Pancreas (tissue), 10 donors: Measurements from ENCODE around the gene SLC7A9. TPM values are rescaled to one million over a fixed set of nuclear protein-coding genes. Genes with fewer than 3 reads are reported as not detected.

Experiments used
- ATAC-seq, 4 donors: fragments of 200-7000 bp; cut with Tn5 transposase; one replicate each; pipeline versions ENCODE4 v1.8.0 to v1.9.1; 2020; ENCODE audit warnings: mild to moderate bottlenecking in 4 of 4, moderate library complexity in 4 of 4
- DNase-seq, 6 donors: peaks; one replicate each; pipeline ENCODE4 v3.0.0-alpha.2; 2020
- FAIRE-seq: peaks from 2 replicates; lab custom pipeline; 2012; peaks lifted over from hg19 to GRCh38; lab: Jason Lieb, UNC
- H3K27ac ChIP-seq, 4 donors: fragments of 200-600 bp; sonication (generic); 1 replicate in 3 of 4; 2 replicates in 1 of 4; pipeline versions ENCODE4 v1.5.0 to v1.8.0; 2020
- H3K27me3 ChIP-seq, 4 donors: fragments of 200-600 bp; one replicate each; pipeline ENCODE4 v1.8.0; 2021
- H3K36me3 ChIP-seq, 3 donors: fragments of 200-600 bp; sonication (generic) in 1 of 3; one replicate each; pipeline versions ENCODE4 v1.5.0 to v1.8.0; 2020 to 2021
- H3K4me1 ChIP-seq, 3 donors: fragments of 200-600 bp; one replicate each; pipeline ENCODE4 v1.8.0; 2021
- H3K4me3 ChIP-seq, 4 donors: fragments of 200-600 bp; sonication (generic) in 2 of 4; one replicate each; pipeline versions ENCODE4 v1.5.0 to v1.8.0; 2020 to 2021
- H3K9me3 ChIP-seq, 4 donors: fragments of 200-600 bp; one replicate each; pipeline ENCODE4 v1.8.0; 2021
- CTCF ChIP-seq, 4 donors: fragments of 200-600 bp; sonication (generic) in 3 of 4; IDR thresholded peaks; one replicate each; pipeline versions ENCODE4 v1.5.0 to v1.8.0; 2021; ENCODE audit warnings: antibody characterized with exemption in 4 of 4
- WGBS, 2 donors: extraction: QIAGEN DNeasy Blood & Tissue Kit; methylation state at CpG; one replicate each; pipeline ENCODE4 v1.1.7; 2013; 5-methylcytosine and 5-hydroxymethylcytosine counted together
- intact Hi-C, 3 donors: fragments of 100-400 bp; cut with DNase I; formaldehyde crosslinking; loops; one replicate each; pipeline versions ENCODE4 v1.11.1 to v1.14.2; 2022
- polyA plus RNA-seq, 2 donors: library from polyadenylated mRNA; stranded (reverse); fragments of 200-250 nt; gene quantifications; one replicate each; pipeline ENCODE4 v1.2.3, GENCODE V29; 2013
- total RNA-seq, 6 donors: library from RNA; stranded (reverse); fragmentation: NEBNext Ultra II Directional in 4 of 6; extraction: Animal tissue kit (Norgen Biotek cat#: 25700) in 4 of 6; gene quantifications; one replicate each; pipeline versions ENCODE4 v1.2.1 to v1.2.4, GENCODE V29; 2021 to 2023
- donor health status: healthy with polysubstance abuse.
- donor health status: DM: no; HTN: no; CAD: no; lungs with moderate emphysema.
- donor health status: DM: no; HTN: no; CAD: no.
- donor health status: control.
- donor health status: control.
- donor health status: Bipolar disorder and iron deficiency.
- donor health status: DM: yes; HTN: yes; CAD: no.
- donor health status: DM: no; HTN: no; CAD: no.
- donor health status: DM: no; HTN: no; CAD: no.
- donor health status: DM: yes; HTN: yes; CAD: no.

The SLC7A9 gene
- total and polyA plus RNA-seq, 8 donors, result 0.08 to 1.1 (median 0.28) TPM; not detected in 3

- no peak for DNase-seq
- WGBS, 2 donors, result 83% methylated on average over 12 of the region's 12 CpGs
- no peak for ATAC-seq
- no peak for TF ChIP-seq CTCF (IDR thresholded peaks at IDR 0.05)
- Histone ChIP-seq H3K36me3 (peaks cover 0 to 2% (median 0%) of the 10 kb centered on the region in 3 donors), H3K9me3 (no peaks in the 10 kb centered on the region), H3K4me1 (no peaks in the 10 kb centered on the region), H3K4me3 (no peak overlapping the region), H3K27ac (no peak overlapping the region), H3K27me3 (no peaks in the 10 kb centered on the region)
- FAIRE-seq, result no peak
- intact Hi-C loops, result no loop called here
Observed at GRCh38 chr19:32914879-32915660, 45.5 kb upstream of the SLC7A9 start.

- Histone ChIP-seq H3K4me1 (no peaks in the 10 kb centered on the region), H3K9me3 (no peaks in the 10 kb centered on the region), H3K36me3 (peaks cover 0 to 2% (median 0%) of the 10 kb centered on the region in 3 donors), H3K27me3 (no peaks in the 10 kb centered on the region), H3K4me3 (no peak overlapping the region), H3K27ac (no peak overlapping the region)
- no peak for TF ChIP-seq CTCF (IDR thresholded peaks at IDR 0.05)
- DNase-seq, result no peak
- no peak for FAIRE-seq
- intact Hi-C loops, result no loop called here
- 89 to 97% methylated on average over 4 of the region's 4 CpGs for WGBS, 2 donors
- no peak for ATAC-seq
Observed at GRCh38 chr19:32911467-32911866, 41.9 kb upstream of the SLC7A9 start.

GRCh38 chr19:32910874-32911273 lies 41.3 kb upstream of the SLC7A9 start:
- WGBS, 2 donors, result 94 to 95% methylated on average over 5 of the region's 5 CpGs
- TF ChIP-seq CTCF (IDR thresholded peaks at IDR 0.05), result no peak
- H3K4me3 ChIP-seq, result no peak overlapping the region
- FAIRE-seq, result no peak
- no peaks in the 10 kb centered on the region for H3K36me3 ChIP-seq
- H3K4me1 ChIP-seq, result no peaks in the 10 kb centered on the region
- intact Hi-C loops, result no loop called here
- ATAC-seq, result no peak
- DNase-seq, result no peak
- no peaks in the 10 kb centered on the region for H3K9me3 ChIP-seq
- no peaks in the 10 kb centered on the region for H3K27me3 ChIP-seq
- no peak overlapping the region for H3K27ac ChIP-seq

GRCh38 chr19:32910094-32910493 lies 40.5 kb upstream of the SLC7A9 start:
- no peak overlapping the region for H3K4me3 ChIP-seq
- H3K9me3 ChIP-seq, result no peaks in the 10 kb centered on the region
- WGBS, 2 donors, result 95 to 96% methylated on average over 5 of the region's 5 CpGs
- H3K36me3 ChIP-seq, result no peaks in the 10 kb centered on the region
- no peaks in the 10 kb centered on the region for H3K4me1 ChIP-seq
- TF ChIP-seq CTCF (IDR thresholded peaks at IDR 0.05), result no peak
- ATAC-seq, result no peak
- DNase-seq, result no peak
- H3K27me3 ChIP-seq, result no peaks in the 10 kb centered on the region
- no peak overlapping the region for H3K27ac ChIP-seq
- no peak for FAIRE-seq
- intact Hi-C loops, result no loop called here

- FAIRE-seq (no peak), ATAC-seq (no peak), DNase-seq (no peak)
- H3K4me1 ChIP-seq, result no peaks in the 10 kb centered on the region
- TF ChIP-seq CTCF (IDR thresholded peaks at IDR 0.05), result no peak
- H3K27ac ChIP-seq, result no peak overlapping the region
- H3K9me3 ChIP-seq, result no peaks in the 10 kb centered on the region
- no peaks in the 10 kb centered on the region for H3K27me3 ChIP-seq
- H3K36me3 ChIP-seq, result no peaks in the 10 kb centered on the region
- no peak overlapping the region for H3K4me3 ChIP-seq
- intact Hi-C loops, result no loop called here
Observed at GRCh38 chr19:32909257-32909656, 39.7 kb upstream of the SLC7A9 start.
